ENCODE results near the gene ANKS1B. TPM values are rescaled to one million over a fixed set of nuclear protein-coding genes. Genes with fewer than 3 reads are reported as not detected.

ANKS1B gene
- total and polyA plus RNA-seq, 10 of the 15 experiments (the other 5 are each of a cell fraction or from before 2014, with no cell fraction given): 0.16 to 1.3 (median 0.82) TPM; not detected in 7

DNA sequence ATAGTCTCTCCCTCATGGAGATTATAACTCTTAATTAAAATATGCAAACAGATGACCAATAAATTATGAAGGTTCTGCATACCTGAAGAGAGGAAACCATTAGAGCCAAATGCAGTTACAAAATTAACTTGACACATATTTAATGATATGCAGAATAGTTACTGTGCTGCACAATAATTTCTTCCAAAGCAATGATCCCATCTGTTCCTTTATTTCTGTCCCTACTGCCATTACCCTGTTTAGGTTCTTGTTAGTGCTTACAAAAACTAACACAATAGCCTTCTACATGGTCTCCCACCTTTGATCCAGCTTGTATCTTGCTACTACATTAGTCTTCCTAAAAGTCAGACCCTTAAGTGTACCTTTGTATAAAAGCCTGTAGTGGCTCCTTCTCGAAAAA is 928.5 kb downstream of the ANKS1B start (continued):
- no peak for TF ChIP-seq CBFB (IDR thresholded peaks at IDR 0.05; ENCODE audit: low read depth)
- TF ChIP-seq TAF1 (IDR thresholded peaks at IDR 0.05; ENCODE audit: borderline replicate concordance, low read depth, low read length): no peak
- TF ChIP-seq BCLAF1 (IDR thresholded peaks at IDR 0.05): no peak

GRCh38 chr12:99055299-99055698 is 929.4 kb downstream of the ANKS1B start:
- H4K20me1 ChIP-seq (ENCODE audit: control insufficient read depth, insufficient read depth): no peaks in the 10 kb centered on the region
- intact Hi-C loops (cut with micrococcal nuclease; ENCODE audit: unreplicated experiment) (no loop called here), in situ Hi-C loops (cut with MboI) (no loop called here)
- BruUV-seq (replicated peaks): no TSS peak
- H3K27me3 ChIP-seq (replicated peaks in 1 of 2; ENCODE audit: control insufficient read depth in 2 of 2, insufficient read depth in 2 of 2, low read length in 1 of 2): no peaks in the 10 kb centered on the region
- H3K4me3 ChIP-seq: no peak overlapping the region
- SMC1A ChIA-PET (ENCODE audit: uncharacterized antibody, unreplicated experiment): interaction anchor here (3.0 kb wide), 1 partner anchor 12 kb away, joined by 19 read pairs; no protein-coding TSS in a partner anchor
- no peak overlapping the region for H3K4me2 ChIP-seq (ENCODE audit: control insufficient read depth, insufficient read depth)
- 15% methylated on average over 3 of the region's 3 CpGs for WGBS (ENCODE audit: insufficient coverage, insufficient replicate concordance, low lambda C conversion rate, missing lambda C conversion rate)
- no peaks in the 10 kb centered on the region for H3K4me1 ChIP-seq (ENCODE audit: control insufficient read depth, insufficient read depth, low read length)
- H3K79me2 ChIP-seq (ENCODE audit: control insufficient read depth, insufficient read depth, low read length): no peaks in the 10 kb centered on the region
- H3K36me3 ChIP-seq (ENCODE audit: control insufficient read depth in 2 of 2, insufficient read depth in 2 of 2, low read length in 1 of 2): no peaks in the 10 kb centered on the region
- ATAC-seq (no peak), DNase-seq (ENCODE audit: low read depth, low spot score) (no peak), FAIRE-seq (no peak)
- no peak overlapping the region for H2AFZ ChIP-seq (ENCODE audit: control insufficient read depth, low read depth, low read length)
- RAD21 ChIA-PET (ENCODE audit: unreplicated experiment): no interaction called here
- H3K9ac ChIP-seq (ENCODE audit: control insufficient read depth, insufficient read depth, low read length): no peak overlapping the region
- TF ChIP-seq ZNF622 (IDR thresholded peaks at IDR 0.05) (no peak), RFX5 (IDR thresholded peaks at IDR 0.05; ENCODE audit: low read depth, low read length) (no peak)
- no peaks in the 10 kb centered on the region for H3K9me3 ChIP-seq (replicated peaks; ENCODE audit: control insufficient read depth, insufficient read depth, low read length)
- POLR2A ChIA-PET: no interaction called here
- CTCF ChIA-PET: interaction anchor here (5.4 kb wide), 1 partner anchor 11 kb away, joined by 35 read pairs; no protein-coding TSS in a partner anchor
- no peak overlapping the region for H3K27ac ChIP-seq (ENCODE audit: control insufficient read depth, insufficient read depth)
